Kidney epithelial cell (primary cell): ENCODE results near the gene EIF2D. TPM values are rescaled to one million over a fixed set of nuclear protein-coding genes. Genes with fewer than 3 reads are reported as not detected.

Experiments used
- DNase-seq: peaks from one replicate; pipeline ENCODE4 v3.0.0-alpha.2; 2010; ENCODE audit warnings: low read depth
- H3K27me3 ChIP-seq: 2 replicates; pipeline ENCODE4 v1.6.0; 2011; ENCODE audit warnings: low read length; ENCODE audit not compliant: control insufficient read depth, insufficient read depth
- H3K36me3 ChIP-seq: 2 replicates; pipeline ENCODE4 v1.5.1; 2011; ENCODE audit warnings: low read length; ENCODE audit not compliant: control insufficient read depth, insufficient read depth
- H3K4me3 ChIP-seq: 2 replicates; pipeline ENCODE4 v1.5.1; 2011; ENCODE audit warnings: low read depth, mild to moderate bottlenecking, control low read depth, low read length
- CTCF ChIP-seq: IDR thresholded peaks from 2 replicates; pipeline ENCODE4 v1.5.1; 2011; ENCODE audit warnings: mild to moderate bottlenecking, moderate library complexity, low read length, control low read depth, inconsistent platforms; ENCODE audit not compliant: insufficient read depth, poor library complexity, severe bottlenecking
- total RNA-seq: library from RNA; depleted of rRNA; stranded (reverse); fragments of >200 nt; gene quantifications from 2 replicates; pipeline ENCODE4 v1.2.3, GENCODE V29; 2015

Gene EIF2D
- total RNA-seq, 1 donor from 2014 or later: 55.4 TPM

- Histone ChIP-seq H3K27me3 (no peaks in the 10 kb centered on the region), H3K4me3 (no peak overlapping the region), H3K36me3 (no peaks in the 10 kb centered on the region)
- no peak for TF ChIP-seq CTCF
- no peak for DNase-seq
These were observed 40.0 kb upstream of the EIF2D start for GRCh38 chr1:206651958-206652890.

- no peak for DNase-seq
- H3K27me3 ChIP-seq: no peaks in the 10 kb centered on the region
- TF ChIP-seq CTCF: no peak
- no peak overlapping the region for H3K4me3 ChIP-seq
- no peaks in the 10 kb centered on the region for H3K36me3 ChIP-seq
These were observed 38.7 kb upstream of the EIF2D start for GRCh38 chr1:206651014-206651413.

GRCh38 chr1:206649261-206649921 lies 37.1 kb upstream of the EIF2D start:
- no peak for DNase-seq
- TF ChIP-seq CTCF: no peak
- Histone ChIP-seq H3K4me3 (no peak overlapping the region), H3K27me3 (no peaks in the 10 kb centered on the region), H3K36me3 (no peaks in the 10 kb centered on the region)

GRCh38 chr1:206647224-206647623 lies 35.0 kb upstream of the EIF2D start:
- H3K36me3 ChIP-seq: no peaks in the 10 kb centered on the region
- H3K27me3 ChIP-seq: no peaks in the 10 kb centered on the region
- H3K4me3 ChIP-seq: no peak overlapping the region
- no peak for DNase-seq
- no peak for TF ChIP-seq CTCF

GRCh38 chr1:206646504-206646903 lies 34.2 kb upstream of the EIF2D start:
- TF ChIP-seq CTCF: no peak
- DNase-seq: no peak
- H3K36me3 ChIP-seq: no peaks in the 10 kb centered on the region
- no peaks in the 10 kb centered on the region for H3K27me3 ChIP-seq
- H3K4me3 ChIP-seq: no peak overlapping the region
